Keratinocyte (primary cell): ENCODE data around the gene TTBK1. TPM values are rescaled to one million over a fixed set of nuclear protein-coding genes. Genes with fewer than 3 reads are reported as not detected.

Experiments
- DNase-seq: peaks from one replicate; pipeline ENCODE4 v3.0.0-alpha.2; 2011; ENCODE audit warnings: low read depth, missing footprints, low spot score
- FAIRE-seq: peaks from 2 replicates; lab custom pipeline; 2011; peaks lifted over from hg19 to GRCh38; lab: Jason Lieb, UNC
- H2AFZ ChIP-seq: 2 replicates; pipeline ENCODE4 v1.6.0; 2012; ENCODE audit warnings: low read length, control low read depth, inconsistent platforms; ENCODE audit not compliant: control insufficient read depth
- H3K27ac ChIP-seq: 2 replicates; pipeline ENCODE4 v1.5.1; 2011; ENCODE audit warnings: low read length; ENCODE audit not compliant: control insufficient read depth, insufficient read depth
- H3K27me3 ChIP-seq: 3 replicates; pipeline ENCODE4 v1.6.0; 2011; ENCODE audit warnings: low read length; ENCODE audit not compliant: control insufficient read depth, insufficient read depth; ENCODE audit errors: extremely low read depth
- H3K36me3 ChIP-seq, 2 experiments: 2 replicates in 1 of 2; 3 replicates in 1 of 2; pipeline ENCODE4 v1.5.1; 2011; ENCODE audit warnings: low read length in 2 of 2, mild to moderate bottlenecking in 1 of 2; ENCODE audit not compliant: control insufficient read depth in 2 of 2, insufficient read depth in 2 of 2; ENCODE audit errors: extremely low read depth in 1 of 2
- H3K4me1 ChIP-seq: 3 replicates; pipeline ENCODE4 v1.5.1; 2011; ENCODE audit warnings: low read length; ENCODE audit not compliant: control insufficient read depth, insufficient read depth; ENCODE audit errors: extremely low read depth
- H3K4me2 ChIP-seq: 3 replicates; pipeline ENCODE4 v1.6.0; 2011; ENCODE audit warnings: low read depth, low read length; ENCODE audit not compliant: control insufficient read depth, insufficient read depth; ENCODE audit errors: extremely low read depth
- H3K4me3 ChIP-seq, 3 experiments: fragments of 200-600 bp in 1 of 3; sonication (generic) in 1 of 3; 2 replicates in 2 of 3; 3 replicates in 1 of 3; pipeline ENCODE4 v1.5.1; 2011 to 2016; ENCODE audit warnings: low read length in 3 of 3, mild to moderate bottlenecking in 3 of 3, control low read depth in 2 of 3, inconsistent platforms in 1 of 3, low read depth in 1 of 3, mixed read lengths in 1 of 3, mixed run types in 1 of 3, moderate library complexity in 1 of 3; ENCODE audit not compliant: control insufficient read depth in 2 of 3, insufficient read depth in 2 of 3; ENCODE audit errors: extremely low read depth in 1 of 3
- H3K79me2 ChIP-seq: 2 replicates; pipeline ENCODE4 v1.6.0; 2012; ENCODE audit warnings: low read length; ENCODE audit not compliant: control insufficient read depth, insufficient read depth
- H3K9ac ChIP-seq: 3 replicates; pipeline ENCODE4 v1.6.0; 2011; ENCODE audit warnings: low read length; ENCODE audit not compliant: control insufficient read depth, insufficient read depth; ENCODE audit errors: extremely low read depth
- H3K9me1 ChIP-seq: 3 replicates; pipeline ENCODE4 v1.6.0; 2011; ENCODE audit warnings: low read length; ENCODE audit not compliant: control insufficient read depth, insufficient read depth; ENCODE audit errors: extremely low read depth
- H3K9me3 ChIP-seq: 2 replicates; pipeline ENCODE4 v1.5.1; 2012; ENCODE audit warnings: low read depth, low read length; ENCODE audit not compliant: control insufficient read depth
- H4K20me1 ChIP-seq: 3 replicates; pipeline ENCODE4 v1.6.0; 2011; ENCODE audit warnings: low read length; ENCODE audit not compliant: control insufficient read depth, insufficient read depth; ENCODE audit errors: extremely low read depth
- EZH2 ChIP-seq: IDR thresholded peaks from one replicate; pipeline ENCODE4 v1.6.1; 2012; ENCODE audit warnings: inconsistent platforms, mild to moderate bottlenecking, low read length, moderate library complexity
- dilution Hi-C: fragments of 300-500 bp; cut with MboI; formaldehyde crosslinking; loops from one replicate; pipeline ENCODE4 v1.7.0; 2020; ENCODE audit warnings: low sequenced_read_pairs; ENCODE audit not compliant: extremely low pct_ligation_motif_present
- polyA plus RNA-seq, 5 experiments: library from polyadenylated mRNA; depleted of rRNA in 3 of 5; stranded (reverse) in 3 of 5; stranded (forward) in 1 of 5; unstranded in 1 of 5; fragments of >200 nt; gene quantifications; 1 replicate in 1 of 5; 2 replicates in 3 of 5; 3 replicates in 1 of 5; pipeline versions ENCODE4 v1.2.1 to v1.2.3, GENCODE V29; 2011 to 2012; ENCODE audit warnings: missing spikeins in 2 of 5, low read depth in 1 of 5, low replicate concordance in 1 of 5
- TF ChIP-seq, protein P1 (sequence below), 3 experiments: IDR thresholded peaks in 1 of 3; conservative IDR thresholded peaks in 1 of 3; optimal IDR thresholded peaks in 1 of 3; 2 replicates in 2 of 3; 3 replicates in 1 of 3; pipeline versions ENCODE3 to v1.5.1; 2011; ENCODE audit warnings: low read length in 3 of 3, mild to moderate bottlenecking in 3 of 3, moderate library complexity in 2 of 3, control low read depth in 1 of 3, inconsistent platforms in 1 of 3; ENCODE audit not compliant: insufficient read depth in 2 of 3; ENCODE audit errors: extremely low read depth in 1 of 3

TTBK1 gene
- polyA plus RNA-seq, 1 donor (not counting 4 experiments of a cell fraction or from before 2014, with no cell fraction given), result not detected

DNA sequence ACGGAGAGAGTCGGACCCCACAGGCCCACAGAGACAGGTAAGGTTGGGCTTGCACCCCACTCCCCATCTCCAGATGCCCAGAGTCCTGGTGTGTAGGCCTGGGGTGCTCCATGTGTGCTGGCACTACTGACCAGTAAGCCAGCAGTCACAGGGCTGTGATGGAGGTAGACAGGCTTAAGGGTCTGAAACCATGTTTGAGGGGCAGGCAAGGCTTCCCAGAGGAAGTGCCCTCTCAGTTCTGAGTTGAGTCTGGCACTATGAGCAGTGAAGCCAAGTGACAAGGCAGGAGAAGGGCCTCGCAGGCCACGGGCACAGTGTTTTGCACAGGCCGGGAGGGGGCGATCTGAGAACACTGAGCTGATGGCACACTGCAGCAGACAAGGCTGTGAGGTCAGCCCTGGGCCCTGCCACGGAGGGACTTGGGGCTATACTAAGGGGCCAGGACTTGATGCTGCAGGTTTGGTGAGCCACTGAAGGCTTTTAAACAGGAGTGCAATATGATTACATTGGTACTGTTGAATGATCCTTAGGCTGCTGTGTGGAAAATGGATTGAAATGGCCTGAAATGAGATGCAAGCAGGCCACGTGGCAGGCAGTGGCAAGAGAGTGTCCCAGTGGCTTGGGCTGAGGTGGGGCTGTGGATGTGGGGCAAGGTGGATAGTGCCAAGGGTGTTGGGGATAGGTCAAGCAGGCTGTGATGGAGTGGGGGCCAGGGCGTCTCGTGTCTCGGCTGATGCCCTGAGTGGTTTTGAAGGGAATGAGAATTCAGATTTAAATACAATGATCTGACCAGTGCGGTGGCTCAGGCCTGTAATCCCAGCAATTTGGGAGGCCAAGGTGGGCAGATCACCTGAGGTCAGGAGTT, 20.3 kb downstream of the TTBK1 start:
- no peak for DNase-seq

DNA sequence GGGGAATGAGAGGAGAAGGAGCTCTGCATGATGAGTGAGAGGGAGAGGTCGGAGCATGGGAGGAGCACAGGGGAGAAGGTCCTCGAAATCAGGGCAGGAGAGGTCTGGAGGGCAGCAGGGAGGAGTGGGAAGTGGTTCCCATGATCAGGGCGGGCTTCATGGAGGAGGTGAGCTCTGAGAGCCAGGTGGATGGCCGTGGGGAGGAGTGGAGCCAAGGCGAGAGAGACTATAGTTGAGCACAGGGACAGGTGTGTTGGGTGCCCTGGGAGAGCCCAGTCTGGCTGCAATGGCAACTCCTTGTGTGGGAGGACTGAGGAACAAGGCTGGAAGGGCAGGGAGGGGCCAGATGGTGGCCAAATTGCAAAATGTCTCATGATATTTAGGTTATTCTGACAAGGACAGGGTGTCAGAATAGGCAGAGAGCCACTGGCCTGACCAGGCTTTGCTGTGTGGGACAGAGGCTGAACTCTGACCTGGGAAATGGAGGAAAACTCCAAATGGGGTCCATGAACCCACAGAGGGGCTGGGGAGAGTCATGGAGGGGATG, 21.4 kb downstream of the TTBK1 start:
- Histone ChIP-seq H3K27ac (no peak overlapping the region), H3K4me3 (no peak overlapping the region), H2AFZ (no peak overlapping the region), H3K36me3 (no peaks in the 10 kb centered on the region), H3K4me1 (peaks cover 5% of the 10 kb centered on the region), H3K4me2 (no peak overlapping the region), H4K20me1 (no peaks in the 10 kb centered on the region), H3K9me1 (no peaks in the 10 kb centered on the region), H3K9ac (no peak overlapping the region), H3K79me2 (no peaks in the 10 kb centered on the region), H3K9me3 (no peaks in the 10 kb centered on the region), H3K27me3 (peaks cover 17% of the 10 kb centered on the region)
- TF ChIP-seq EZH2, result no peak
- TF ChIP-seq, protein P1, sequence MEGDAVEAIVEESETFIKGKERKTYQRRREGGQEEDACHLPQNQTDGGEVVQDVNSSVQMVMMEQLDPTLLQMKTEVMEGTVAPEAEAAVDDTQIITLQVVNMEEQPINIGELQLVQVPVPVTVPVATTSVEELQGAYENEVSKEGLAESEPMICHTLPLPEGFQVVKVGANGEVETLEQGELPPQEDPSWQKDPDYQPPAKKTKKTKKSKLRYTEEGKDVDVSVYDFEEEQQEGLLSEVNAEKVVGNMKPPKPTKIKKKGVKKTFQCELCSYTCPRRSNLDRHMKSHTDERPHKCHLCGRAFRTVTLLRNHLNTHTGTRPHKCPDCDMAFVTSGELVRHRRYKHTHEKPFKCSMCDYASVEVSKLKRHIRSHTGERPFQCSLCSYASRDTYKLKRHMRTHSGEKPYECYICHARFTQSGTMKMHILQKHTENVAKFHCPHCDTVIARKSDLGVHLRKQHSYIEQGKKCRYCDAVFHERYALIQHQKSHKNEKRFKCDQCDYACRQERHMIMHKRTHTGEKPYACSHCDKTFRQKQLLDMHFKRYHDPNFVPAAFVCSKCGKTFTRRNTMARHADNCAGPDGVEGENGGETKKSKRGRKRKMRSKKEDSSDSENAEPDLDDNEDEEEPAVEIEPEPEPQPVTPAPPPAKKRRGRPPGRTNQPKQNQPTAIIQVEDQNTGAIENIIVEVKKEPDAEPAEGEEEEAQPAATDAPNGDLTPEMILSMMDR (optimal IDR thresholded peaks at IDR 0.05 in 1 of 3, IDR thresholded peaks at IDR 0.05 in 1 of 3, conservative IDR thresholded peaks at IDR 0.05 in 1 of 3; ENCODE audit: extremely low read depth in 1 of 3, insufficient read depth in 2 of 3, low read length in 3 of 3), result no peak
- dilution Hi-C loops, result no loop called here
- no peak for DNase-seq
- no peak for FAIRE-seq

More for the DNA sequence above, 20.3 kb downstream of the TTBK1 start:
- Histone ChIP-seq H3K27me3 (peaks cover 9% of the 10 kb centered on the region), H2AFZ (no peak overlapping the region), H4K20me1 (no peaks in the 10 kb centered on the region), H3K9me1 (no peaks in the 10 kb centered on the region), H3K79me2 (no peaks in the 10 kb centered on the region), H3K4me2 (no peak overlapping the region), H3K4me1 (no peaks in the 10 kb centered on the region), H3K36me3 (no peaks in the 10 kb centered on the region), H3K9ac (no peak overlapping the region), H3K27ac (no peak overlapping the region), H3K9me3 (no peaks in the 10 kb centered on the region), H3K4me3 (no peak overlapping the region)
- FAIRE-seq, result no peak
- dilution Hi-C loops, result no loop called here
- TF ChIP-seq, protein P1 (optimal IDR thresholded peaks at IDR 0.05 in 1 of 3, IDR thresholded peaks at IDR 0.05 in 1 of 3, conservative IDR thresholded peaks at IDR 0.05 in 1 of 3; ENCODE audit: extremely low read depth in 1 of 3, insufficient read depth in 2 of 3, low read length in 3 of 3), result peak; percentile 93 to 100 (median 95)
- no peak for TF ChIP-seq EZH2
